ENCODE results near the gene OLFM1. TPM values are rescaled to one million over a fixed set of nuclear protein-coding genes. Genes with fewer than 3 reads are reported as not detected.

The OLFM1 gene
- total RNA-seq, 1 donor from 2014 or later = 10.0 TPM

GRCh38 chr9:135136481-135136880 is 49.0 kb downstream of the OLFM1 start:
- Histone ChIP-seq H3K27me3 (ENCODE audit: low read depth) (peaks cover 99% of the 10 kb centered on the region), H3K36me3 (no peaks in the 10 kb centered on the region)

GRCh38 chr9:135136991-135137832 is 49.7 kb downstream of the OLFM1 start:
- Histone ChIP-seq H3K27ac (replicated peaks) (no peak overlapping the region), H3K27me3 (ENCODE audit: low read depth) (peaks cover 98% of the 10 kb centered on the region), H3K4me1 (peaks cover 10% of the 10 kb centered on the region), H3K4me3 (no peak overlapping the region), H3K9me3 (replicated peaks) (peaks cover 9% of the 10 kb centered on the region), H3K36me3 (no peaks in the 10 kb centered on the region)
- no peak for TF ChIP-seq CTCF (IDR thresholded peaks at IDR 0.05; ENCODE audit: borderline replicate concordance)
- DNase-seq = no peak
- intact Hi-C loops (cut with micrococcal nuclease) = no loop called here

More at GRCh38 chr9:135136481-135136880, 49.0 kb downstream of the OLFM1 start:
- Histone ChIP-seq H3K9me3 (replicated peaks) (peaks cover 9% of the 10 kb centered on the region), H3K4me3 (no peak overlapping the region), H3K4me1 (peaks cover 10% of the 10 kb centered on the region), H3K27ac (replicated peaks) (no peak overlapping the region)
- intact Hi-C loops (cut with micrococcal nuclease) = no loop called here
- no peak for TF ChIP-seq CTCF (IDR thresholded peaks at IDR 0.05; ENCODE audit: borderline replicate concordance)
- no peak for DNase-seq

- no peak for DNase-seq
- Histone ChIP-seq H3K4me1 (peaks cover 10% of the 10 kb centered on the region), H3K27ac (replicated peaks) (no peak overlapping the region), H3K4me3 (no peak overlapping the region), H3K9me3 (replicated peaks) (peaks cover 9% of the 10 kb centered on the region), H3K36me3 (no peaks in the 10 kb centered on the region), H3K27me3 (ENCODE audit: low read depth) (peaks cover 98% of the 10 kb centered on the region)
- no peak for TF ChIP-seq CTCF (IDR thresholded peaks at IDR 0.05; ENCODE audit: borderline replicate concordance)
- intact Hi-C loops (cut with micrococcal nuclease) = no loop called here
Observed at GRCh38 chr9:135138078-135138855, 50.8 kb downstream of the OLFM1 start.

GRCh38 chr9:135139366-135139959 is 52.0 kb downstream of the OLFM1 start:
- Histone ChIP-seq H3K9me3 (replicated peaks) (peaks cover 9% of the 10 kb centered on the region), H3K4me3 (no peak overlapping the region), H3K27me3 (ENCODE audit: low read depth) (peaks cover 98% of the 10 kb centered on the region), H3K4me1 (peaks cover 10% of the 10 kb centered on the region), H3K36me3 (no peaks in the 10 kb centered on the region), H3K27ac (replicated peaks) (no peak overlapping the region)
- no peak for TF ChIP-seq CTCF (IDR thresholded peaks at IDR 0.05; ENCODE audit: borderline replicate concordance)
- intact Hi-C loops (cut with micrococcal nuclease) = no loop called here
- no peak for DNase-seq

- peaks cover 3% of the 10 kb centered on the region for H3K9me3 ChIP-seq (replicated peaks)
- H3K27me3 ChIP-seq (ENCODE audit: low read depth) = peaks cover 98% of the 10 kb centered on the region
- H3K4me1 ChIP-seq = peaks cover 10% of the 10 kb centered on the region
- H3K27ac ChIP-seq (replicated peaks) = no peak overlapping the region
- no peak for DNase-seq
- no peak overlapping the region for H3K4me3 ChIP-seq
- H3K36me3 ChIP-seq = no peaks in the 10 kb centered on the region
- TF ChIP-seq CTCF (IDR thresholded peaks at IDR 0.05; ENCODE audit: borderline replicate concordance) = no peak
- intact Hi-C loops (cut with micrococcal nuclease) = no loop called here
Observed at GRCh38 chr9:135141183-135141774, 53.8 kb downstream of the OLFM1 start.

Data from left ventricle myocardium inferior (tissue), 1 donor.